NB4 (cell line): Measurements from ENCODE around the gene PCDHGA6.

Source experiments
- POLR2A ChIP-seq: IDR thresholded peaks from 2 replicates; pipeline ENCODE4 v1.6.1; 2011; ENCODE audit warnings: mild to moderate bottlenecking; ENCODE audit not compliant: insufficient read length; ENCODE audit errors: extremely low read depth
- TF ChIP-seq, protein P1 (sequence below): IDR thresholded peaks from one replicate; pipeline ENCODE4 v1.5.1; 2012; ENCODE audit warnings: low read depth, low read length

DNA sequence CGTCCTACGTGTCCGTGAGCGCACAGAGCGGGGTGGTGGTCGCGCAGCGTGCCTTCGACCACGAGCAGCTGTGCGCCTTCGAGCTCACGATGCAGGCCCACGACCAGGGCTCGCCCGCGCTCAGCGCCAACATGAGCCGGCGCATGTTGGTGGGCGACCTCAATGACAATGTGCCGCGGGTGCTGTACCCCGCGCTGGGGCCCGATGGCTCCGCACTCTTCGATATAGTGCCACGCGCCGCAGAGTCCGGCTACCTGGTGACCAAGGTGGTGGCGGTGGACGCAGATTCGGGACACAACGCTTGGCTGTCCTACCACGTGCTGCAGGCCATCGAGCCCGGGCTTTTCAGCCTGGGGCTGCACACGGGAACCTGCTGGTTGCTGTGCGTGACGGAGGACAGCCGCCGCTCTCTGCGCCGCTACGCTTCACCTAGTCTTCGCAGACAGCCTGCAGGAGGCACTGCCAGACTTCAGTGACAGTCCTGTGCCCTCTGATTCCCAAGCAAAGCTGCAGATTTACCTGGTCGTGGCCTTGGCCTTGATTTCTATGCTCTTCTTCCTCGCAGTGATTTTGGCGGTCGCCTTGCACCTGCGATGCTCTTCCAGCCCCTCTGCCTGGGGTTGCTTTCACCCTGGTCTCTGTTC, 54.2 kb downstream of the PCDHGA6 start:
- TF ChIP-seq, protein P1, sequence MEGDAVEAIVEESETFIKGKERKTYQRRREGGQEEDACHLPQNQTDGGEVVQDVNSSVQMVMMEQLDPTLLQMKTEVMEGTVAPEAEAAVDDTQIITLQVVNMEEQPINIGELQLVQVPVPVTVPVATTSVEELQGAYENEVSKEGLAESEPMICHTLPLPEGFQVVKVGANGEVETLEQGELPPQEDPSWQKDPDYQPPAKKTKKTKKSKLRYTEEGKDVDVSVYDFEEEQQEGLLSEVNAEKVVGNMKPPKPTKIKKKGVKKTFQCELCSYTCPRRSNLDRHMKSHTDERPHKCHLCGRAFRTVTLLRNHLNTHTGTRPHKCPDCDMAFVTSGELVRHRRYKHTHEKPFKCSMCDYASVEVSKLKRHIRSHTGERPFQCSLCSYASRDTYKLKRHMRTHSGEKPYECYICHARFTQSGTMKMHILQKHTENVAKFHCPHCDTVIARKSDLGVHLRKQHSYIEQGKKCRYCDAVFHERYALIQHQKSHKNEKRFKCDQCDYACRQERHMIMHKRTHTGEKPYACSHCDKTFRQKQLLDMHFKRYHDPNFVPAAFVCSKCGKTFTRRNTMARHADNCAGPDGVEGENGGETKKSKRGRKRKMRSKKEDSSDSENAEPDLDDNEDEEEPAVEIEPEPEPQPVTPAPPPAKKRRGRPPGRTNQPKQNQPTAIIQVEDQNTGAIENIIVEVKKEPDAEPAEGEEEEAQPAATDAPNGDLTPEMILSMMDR: no peak
- no peak for TF ChIP-seq POLR2A
